ENCODE results near the gene TMEM39A. TPM values are rescaled to one million over a fixed set of nuclear protein-coding genes. Genes with fewer than 3 reads are reported as not detected.

The TMEM39A gene, protein sequence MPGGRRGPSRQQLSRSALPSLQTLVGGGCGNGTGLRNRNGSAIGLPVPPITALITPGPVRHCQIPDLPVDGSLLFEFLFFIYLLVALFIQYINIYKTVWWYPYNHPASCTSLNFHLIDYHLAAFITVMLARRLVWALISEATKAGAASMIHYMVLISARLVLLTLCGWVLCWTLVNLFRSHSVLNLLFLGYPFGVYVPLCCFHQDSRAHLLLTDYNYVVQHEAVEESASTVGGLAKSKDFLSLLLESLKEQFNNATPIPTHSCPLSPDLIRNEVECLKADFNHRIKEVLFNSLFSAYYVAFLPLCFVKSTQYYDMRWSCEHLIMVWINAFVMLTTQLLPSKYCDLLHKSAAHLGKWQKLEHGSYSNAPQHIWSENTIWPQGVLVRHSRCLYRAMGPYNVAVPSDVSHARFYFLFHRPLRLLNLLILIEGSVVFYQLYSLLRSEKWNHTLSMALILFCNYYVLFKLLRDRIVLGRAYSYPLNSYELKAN
- 88.6 and 117 TPM in 2 replicates for total RNA-seq (2012; rRNA removed)
- 24.6 and 29.6 TPM in 2 replicates for polyA plus RNA-seq (2012; rRNA removed)
- 36.0 and 44.5 TPM in 2 replicates for polyA plus RNA-seq (2012; cell fraction: cytosol; rRNA removed)
- 93.9 and 96.9 TPM in 2 replicates for polyA plus RNA-seq (2012; cell fraction: nucleus; rRNA removed; ENCODE audit: low replicate concordance)
- percentile 96 among the genes with signal in this experiment for Bru-seq, nascent RNA
- percentile 90 among the genes with signal in this experiment for BruChase-seq, experiment 1, labeled RNA remaining after a 6-hour chase
- percentile 95 among the genes with signal in this experiment for BruChase-seq, experiment 2, labeled RNA remaining after a 2-hour chase
- long read RNA-seq, full-length matches to known transcripts = 16 of 48 reads
- long read RNA-seq, partial matches to known transcripts = 2 of 48 reads
- long read RNA-seq, other reads (novel, unspliced or antisense) = 30 of 48 reads

DNA sequence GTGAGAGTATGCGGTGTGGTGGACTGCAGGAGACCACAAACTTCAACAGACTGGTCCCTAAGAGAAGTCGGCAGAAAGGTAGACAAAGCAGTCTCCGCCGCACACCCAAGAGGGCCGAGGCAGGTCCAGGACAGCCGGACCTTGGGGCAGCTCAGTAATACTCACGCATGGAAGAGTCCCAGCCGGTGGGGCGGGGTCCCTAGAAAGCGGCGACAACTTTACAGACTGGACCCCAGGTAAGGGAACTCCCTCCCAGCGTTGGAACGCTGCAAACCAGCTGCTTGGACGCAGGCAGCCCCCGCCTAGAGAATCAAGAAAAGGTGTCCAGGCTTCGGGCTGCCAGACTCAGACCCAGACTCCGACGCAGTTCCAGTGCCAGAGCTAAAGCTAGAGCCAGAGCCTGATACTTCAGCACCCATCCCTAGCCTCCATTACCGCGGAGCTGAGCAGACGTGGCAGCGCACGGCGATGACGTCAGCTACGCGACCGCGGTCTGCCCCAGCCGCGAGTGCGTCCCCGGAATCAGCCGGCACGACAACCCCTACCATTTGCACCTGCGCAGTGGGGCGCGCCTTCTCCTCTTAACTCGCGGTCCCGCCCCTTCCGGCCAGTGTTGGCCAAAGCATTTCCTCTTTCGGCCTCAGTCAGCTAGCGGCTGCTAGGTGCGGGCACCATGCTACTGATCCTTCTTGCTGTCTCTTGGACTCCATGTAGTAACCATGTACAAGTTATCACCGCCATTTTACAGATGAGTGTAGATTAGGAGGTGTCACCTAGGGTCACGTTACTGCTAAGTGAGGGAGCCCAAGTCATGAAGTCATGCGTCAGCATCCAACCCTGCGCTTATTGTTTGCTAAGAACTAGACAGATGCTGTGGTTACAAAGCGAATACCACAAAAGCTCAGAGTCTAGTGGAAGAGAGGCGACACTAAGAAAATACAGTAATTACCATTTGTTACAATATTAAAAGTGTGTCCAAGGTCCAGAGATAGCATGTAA lies at the start of gene TMEM39A:
TMEM39A (minus strand) TSS at position 445 of the 999 bp plus-strand sequence. CDS start 1,541 bp downstream, outside the sequence.
- H3K9me3 ChIP-seq (ENCODE audit: control insufficient read depth, insufficient read depth, low read length) = no peaks in the 10 kb centered on the region
- H3K23ac ChIP-seq (ENCODE audit: low read depth, low read length) = peak within 1 kb of the TSS; percentile 93
- ATAC-seq (ENCODE audit: low read depth) (peak; percentile 96), DNase-seq (peak; percentile 98)
- H3K27ac ChIP-seq (ENCODE audit: insufficient read depth, low read length) = peak within 1 kb of the TSS; percentile 87
- POLR2A ChIA-PET (ENCODE audit: unreplicated experiment) = interaction anchor here (0.6 to 0.9 kb wide), 2 partner anchors 96 to 325 kb away, joined by 3 read pairs; no protein-coding TSS in a partner anchor
- peaks cover 5% of the 10 kb centered on the region; the same call in 1 of the 2 replicates for H3K9me1 ChIP-seq (ENCODE audit: insufficient read depth, low read length)
- CTCF ChIA-PET = no interaction called here
- WGBS, 2 experiments (ENCODE audit: extremely low coverage in 2 of 2, insufficient read length in 1 of 2) = 0% methylated on average over 13 of the region's 51 CpGs; no CpG with 5 or more reads in 1 of the 2 experiments
- H3K36me3 ChIP-seq (ENCODE audit: control insufficient read depth, insufficient read depth, low read length) = peaks cover 8% of the 10 kb centered on the region
- H2AFZ ChIP-seq (replicated peaks; ENCODE audit: low read length, poor library complexity) = peak within 1 kb of the TSS; percentile 92
- H3K4me3 ChIP-seq (ENCODE audit: insufficient read depth, low read depth, low read length) = peak within 1 kb of the TSS; percentile 75
- peak within 1 kb of the TSS; percentile 95 for H2AK5ac ChIP-seq (ENCODE audit: low read depth, low read length)
- H2BK5ac ChIP-seq (ENCODE audit: low read depth, low read length, poor library complexity, severe bottlenecking) = peak within 1 kb of the TSS; percentile 87
- peak within 1 kb of the TSS; percentile 96 for H3K4me2 ChIP-seq (ENCODE audit: low read depth, low read length)
- BruUV-seq (replicated peaks) = TSS peak; percentile 75
- peak within 1 kb of the TSS; percentile 94 for H4K91ac ChIP-seq (ENCODE audit: insufficient read depth, low read depth, low read length)
- peak within 1 kb of the TSS; percentile 83 for H3K18ac ChIP-seq (ENCODE audit: low read depth, low read length)
- peak within 1 kb of the TSS; percentile 85 for H3K56ac ChIP-seq (ENCODE audit: extremely low read depth, insufficient read depth, low read length)
- no peaks in the 10 kb centered on the region for H3K27me3 ChIP-seq (ENCODE audit: control insufficient read depth, insufficient read depth, low read length)
- in situ Hi-C loops (cut with MboI; ENCODE audit: low sequenced_read_pairs) = no loop called here
- H3K4ac ChIP-seq (ENCODE audit: low read depth, low read length) = peak within 1 kb of the TSS; percentile 98
- peaks cover 15% of the 10 kb centered on the region; the same call in 1 of the 2 replicates for H4K20me1 ChIP-seq (ENCODE audit: insufficient read depth, low read length)
- peak within 1 kb of the TSS; percentile 94 to 100 for H4K8ac ChIP-seq (ENCODE audit: low read depth in 2 of 2, low read length in 2 of 2)
- peak within 1 kb of the TSS; percentile 6; the same call in 1 of the 2 replicates for H2BK20ac ChIP-seq (ENCODE audit: low read depth, low read length)
- peak within 1 kb of the TSS; percentile 99 for H3K14ac ChIP-seq (replicated peaks; ENCODE audit: low read depth, low read length)
- peak within 1 kb of the TSS; percentile 91 for H3K9ac ChIP-seq (ENCODE audit: low read depth, low read length)
- H2BK15ac ChIP-seq (ENCODE audit: low read depth, low read length) = peak within 1 kb of the TSS; percentile 32; the same call in 1 of the 3 replicates
- peak within 1 kb of the TSS; percentile 99 for H2AK9ac ChIP-seq (replicated peaks; ENCODE audit: low read depth, low read length, poor library complexity)
- dilution Hi-C loops (cut with HindIII; ENCODE audit: low sequenced_read_pairs, unreplicated experiment) = no loop called here
- H3K79me1 ChIP-seq (ENCODE audit: low read depth in 1 of 2, low read length in 2 of 2) = peaks cover 3 to 30% of the 10 kb centered on the region in 2 experiments; a peak in 3 of 4 replicates
- peaks cover 3% of the 10 kb centered on the region for H3K4me1 ChIP-seq (ENCODE audit: control insufficient read depth, insufficient read depth, low read length)
- intact Hi-C loops (cut with micrococcal nuclease) = loop anchor here (1.0 to 2.0 kb wide), 2 partner anchors 169 to 188 kb away; partner anchors contain the start of gene ARHGAP31
- H2BK120ac ChIP-seq (ENCODE audit: low read depth, low read length) = peak within 1 kb of the TSS; percentile 28
- peak within 1 kb of the TSS; percentile 99 for H4K5ac ChIP-seq (ENCODE audit: low read depth, low read length)
- TF ChIP-seq CEBPB (IDR thresholded peaks at IDR 0.05; ENCODE audit: low read depth, low read length) (no peak), BHLHE40 (IDR thresholded peaks at IDR 0.05; ENCODE audit: low read depth, low read length) (0 out of 2 replicates have a peak, but pooled peaks have one; percentile 41), MXI1 (IDR thresholded peaks at IDR 0.05; ENCODE audit: borderline replicate concordance, low read depth, low read length) (peak; percentile 87), FOS (IDR thresholded peaks at IDR 0.05; ENCODE audit: low read depth, low read length) (peak; percentile 40; the same call in 1 of the 2 replicates), RFX5 (IDR thresholded peaks at IDR 0.05; ENCODE audit: low read depth, low read length) (no peak), MAFK (IDR thresholded peaks at IDR 0.05; ENCODE audit: low read depth, low read length) (no peak), MAZ (IDR thresholded peaks at IDR 0.05; ENCODE audit: borderline replicate concordance, low read depth, low read length) (peak; percentile 95), POLR2A (IDR thresholded peaks at IDR 0.05; ENCODE audit: low read depth, low read length) (peak; percentile 97)
- TF ChIP-seq, protein P1, sequence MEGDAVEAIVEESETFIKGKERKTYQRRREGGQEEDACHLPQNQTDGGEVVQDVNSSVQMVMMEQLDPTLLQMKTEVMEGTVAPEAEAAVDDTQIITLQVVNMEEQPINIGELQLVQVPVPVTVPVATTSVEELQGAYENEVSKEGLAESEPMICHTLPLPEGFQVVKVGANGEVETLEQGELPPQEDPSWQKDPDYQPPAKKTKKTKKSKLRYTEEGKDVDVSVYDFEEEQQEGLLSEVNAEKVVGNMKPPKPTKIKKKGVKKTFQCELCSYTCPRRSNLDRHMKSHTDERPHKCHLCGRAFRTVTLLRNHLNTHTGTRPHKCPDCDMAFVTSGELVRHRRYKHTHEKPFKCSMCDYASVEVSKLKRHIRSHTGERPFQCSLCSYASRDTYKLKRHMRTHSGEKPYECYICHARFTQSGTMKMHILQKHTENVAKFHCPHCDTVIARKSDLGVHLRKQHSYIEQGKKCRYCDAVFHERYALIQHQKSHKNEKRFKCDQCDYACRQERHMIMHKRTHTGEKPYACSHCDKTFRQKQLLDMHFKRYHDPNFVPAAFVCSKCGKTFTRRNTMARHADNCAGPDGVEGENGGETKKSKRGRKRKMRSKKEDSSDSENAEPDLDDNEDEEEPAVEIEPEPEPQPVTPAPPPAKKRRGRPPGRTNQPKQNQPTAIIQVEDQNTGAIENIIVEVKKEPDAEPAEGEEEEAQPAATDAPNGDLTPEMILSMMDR (conservative IDR thresholded peaks at IDR 0.05; ENCODE audit: low read depth, low read length) = 0 out of 2 replicates have a peak, but pooled peaks have one; percentile 18

Data from IMR-90 (cell line).